MCF 10A (cell line): Measurements from ENCODE around the gene ANKRD11. TPM values are rescaled to one million over a fixed set of nuclear protein-coding genes. Genes with fewer than 3 reads are reported as not detected.
A peak's percentile ranks its signal among the peaks of the same experiment; 100 is the strongest.

ENCODE experiments used
- BruUV-seq: library from RNA; stranded (reverse); fragments of 400-500 nt; replicated peaks from 2 replicates; lab custom pipeline; 2021; lab: Mats Ljungman, UMichigan
- CTCF ChIA-PET: fragments of 300-600 bp; sonication (Branson Sonifier 250); formaldehyde crosslinking; extraction: SDS; loops from one replicate; lab custom pipeline; 2021; ENCODE audit warnings: antibody characterized with exemption, inconsistent platforms; lab: Yijun Ruan, JAX
- POLR2A ChIA-PET: fragments of 300-600, 350-650 bp; sonication (Branson Sonifier 250); formaldehyde crosslinking; extraction: SDS; loops from one replicate; lab custom pipeline; 2020; ENCODE audit warnings: antibody characterized with exemption, inconsistent platforms; lab: Yijun Ruan, JAX
- DNase-seq: peaks from one replicate; pipeline ENCODE4 v3.0.0-alpha.2; 2018; ENCODE audit not compliant: unreplicated experiment
- H3K27ac Mint-ChIP-seq: one replicate; pipeline ENCODE4 v1.8.0; 2022; ENCODE audit warnings: mild to moderate bottlenecking, low read depth, mixed read lengths; ENCODE audit not compliant: unreplicated experiment
- H3K27me3 Mint-ChIP-seq: one replicate; pipeline ENCODE4 v1.8.0; 2022; ENCODE audit warnings: mixed read lengths; ENCODE audit not compliant: insufficient read depth, unreplicated experiment
- H3K36me3 Mint-ChIP-seq: one replicate; pipeline ENCODE4 v1.8.0; 2022; ENCODE audit warnings: mild to moderate bottlenecking, moderate library complexity, mixed read lengths; ENCODE audit not compliant: insufficient read depth, unreplicated experiment
- H3K4me1 Mint-ChIP-seq: one replicate; pipeline ENCODE4 v1.8.0; 2022; ENCODE audit warnings: mixed read lengths; ENCODE audit not compliant: insufficient read depth, unreplicated experiment
- H3K4me3 Mint-ChIP-seq: one replicate; pipeline ENCODE4 v1.8.0; 2022; ENCODE audit warnings: mild to moderate bottlenecking, moderate library complexity, mixed read lengths; ENCODE audit not compliant: unreplicated experiment
- H3K9me3 Mint-ChIP-seq: one replicate; pipeline ENCODE4 v1.8.0; 2022; ENCODE audit warnings: mixed read lengths; ENCODE audit not compliant: unreplicated experiment
- intact Hi-C: fragments of 100-400 bp; cut with micrococcal nuclease; formaldehyde crosslinking; loops from 2 replicates; pipeline ENCODE4 v1.14.1; 2022
- total RNA-seq: library from RNA; stranded (reverse); gene quantifications from 2 replicates; pipeline ENCODE4 v1.2.3, GENCODE V29; 2022
- TF ChIP-seq, protein P1 (sequence below): fragments of 200-600 bp; IDR thresholded peaks from one replicate; pipeline ENCODE4 v1.8.0; 2022; ENCODE audit warnings: antibody characterized with exemption, mild to moderate bottlenecking; ENCODE audit not compliant: unreplicated experiment

ANKRD11 gene
- total RNA-seq, 1 experiment from 2014 or later, result 237 TPM

DNA sequence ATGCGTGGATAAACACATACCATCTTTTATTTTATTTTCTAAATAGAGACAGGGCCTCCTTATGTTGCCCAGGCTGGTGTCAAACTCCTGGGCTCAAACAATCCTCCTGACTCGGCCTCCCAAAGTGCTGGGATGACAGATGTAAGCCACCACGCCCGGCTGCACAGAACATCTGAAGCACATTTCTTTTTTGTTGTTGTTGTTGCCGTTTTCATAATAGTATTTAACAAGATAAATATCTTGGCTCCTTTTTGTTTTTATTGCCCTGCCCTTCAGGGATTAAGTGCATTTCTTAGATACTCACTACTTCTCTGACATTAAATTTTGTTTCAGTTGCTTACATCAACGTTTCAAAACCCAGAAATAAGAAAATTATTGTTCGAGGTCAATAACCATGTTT is 37.4 kb downstream of the ANKRD11 start:
- no peak overlapping the region for H3K4me3 Mint-ChIP-seq
- H3K9me3 Mint-ChIP-seq, result no peaks in the 10 kb centered on the region
- TF ChIP-seq, protein P1, sequence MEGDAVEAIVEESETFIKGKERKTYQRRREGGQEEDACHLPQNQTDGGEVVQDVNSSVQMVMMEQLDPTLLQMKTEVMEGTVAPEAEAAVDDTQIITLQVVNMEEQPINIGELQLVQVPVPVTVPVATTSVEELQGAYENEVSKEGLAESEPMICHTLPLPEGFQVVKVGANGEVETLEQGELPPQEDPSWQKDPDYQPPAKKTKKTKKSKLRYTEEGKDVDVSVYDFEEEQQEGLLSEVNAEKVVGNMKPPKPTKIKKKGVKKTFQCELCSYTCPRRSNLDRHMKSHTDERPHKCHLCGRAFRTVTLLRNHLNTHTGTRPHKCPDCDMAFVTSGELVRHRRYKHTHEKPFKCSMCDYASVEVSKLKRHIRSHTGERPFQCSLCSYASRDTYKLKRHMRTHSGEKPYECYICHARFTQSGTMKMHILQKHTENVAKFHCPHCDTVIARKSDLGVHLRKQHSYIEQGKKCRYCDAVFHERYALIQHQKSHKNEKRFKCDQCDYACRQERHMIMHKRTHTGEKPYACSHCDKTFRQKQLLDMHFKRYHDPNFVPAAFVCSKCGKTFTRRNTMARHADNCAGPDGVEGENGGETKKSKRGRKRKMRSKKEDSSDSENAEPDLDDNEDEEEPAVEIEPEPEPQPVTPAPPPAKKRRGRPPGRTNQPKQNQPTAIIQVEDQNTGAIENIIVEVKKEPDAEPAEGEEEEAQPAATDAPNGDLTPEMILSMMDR, result no peak
- H3K27ac Mint-ChIP-seq, result peak overlapping the region; percentile 57
- no peaks in the 10 kb centered on the region for H3K27me3 Mint-ChIP-seq
- no peak for DNase-seq
- BruUV-seq, result TSS peak; percentile 10
- peaks cover 30% of the 10 kb centered on the region for H3K4me1 Mint-ChIP-seq
- intact Hi-C loops, result no loop called here
- CTCF ChIA-PET, result interaction anchor here (0.6 to 1.2 kb wide), 2 partner anchors 10 to 384 kb away, joined by 3 read pairs; no protein-coding TSS in a partner anchor
- POLR2A ChIA-PET, result interaction anchor here (0.8 to 1.6 kb wide), 2 partner anchors 10 kb away, joined by 3 to 10 read pairs; no protein-coding TSS in a partner anchor
- peaks cover 16% of the 10 kb centered on the region for H3K36me3 Mint-ChIP-seq

DNA sequence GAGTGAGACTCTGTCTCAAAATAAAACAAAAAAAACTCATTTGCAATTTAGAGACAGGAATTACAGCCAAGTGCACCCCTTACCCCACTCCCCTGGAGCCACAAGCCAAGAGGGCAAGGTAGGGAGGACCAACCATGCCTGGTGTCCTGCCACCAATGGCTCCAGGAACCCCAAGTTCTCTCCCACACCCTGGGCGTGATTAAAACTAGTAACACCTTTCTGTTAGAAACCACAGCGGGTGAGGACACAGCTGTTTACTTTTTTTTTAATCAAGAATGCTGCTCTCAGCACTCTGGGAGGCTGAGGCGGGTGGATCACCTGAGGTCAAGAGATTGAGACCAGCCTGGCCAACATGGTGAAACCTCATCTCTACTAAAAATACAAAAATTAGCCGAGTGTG is 38.1 kb downstream of the ANKRD11 start:
- ChIA-PET POLR2A (interaction anchor here (0.9 to 3.3 kb wide), 4 partner anchors 9 to 235 kb away, joined by 3 to 11 read pairs (median 7); partner anchors contain the start of gene ZNF778), CTCF (interaction anchor here (1.2 kb wide), 1 partner anchor 9 kb away, joined by 3 read pairs; no protein-coding TSS in a partner anchor)
- Mint-ChIP-seq H3K9me3 (no peaks in the 10 kb centered on the region), H3K27ac (no peak overlapping the region), H3K4me1 (peaks cover 34% of the 10 kb centered on the region), H3K4me3 (no peak overlapping the region), H3K36me3 (peaks cover 10% of the 10 kb centered on the region), H3K27me3 (no peaks in the 10 kb centered on the region)
- intact Hi-C loops, result no loop called here
- TF ChIP-seq, protein P1, result no peak
- no peak for DNase-seq
- no TSS peak for BruUV-seq

DNA sequence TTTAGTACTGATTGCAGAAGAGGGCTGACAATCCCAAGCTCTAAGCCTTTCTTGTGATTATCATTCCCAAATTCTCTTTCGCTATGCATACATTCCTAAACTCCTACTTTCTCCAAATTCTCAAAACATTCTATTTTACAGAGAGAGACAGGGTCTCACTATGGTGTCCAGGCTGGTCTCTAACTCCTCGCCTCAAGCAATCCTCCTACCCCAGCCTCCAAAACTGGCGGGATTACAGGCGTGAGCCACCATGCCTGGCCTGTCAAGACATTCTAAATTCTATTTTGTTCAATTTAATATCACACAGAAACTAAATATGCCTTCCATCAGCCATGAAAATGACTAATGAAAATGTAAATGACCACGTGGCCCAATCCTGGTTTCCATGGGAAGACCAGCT is 39.8 kb downstream of the ANKRD11 start:
- Mint-ChIP-seq H3K9me3 (no peaks in the 10 kb centered on the region), H3K4me1 (peaks cover 37% of the 10 kb centered on the region), H3K27me3 (no peaks in the 10 kb centered on the region)

DNA sequence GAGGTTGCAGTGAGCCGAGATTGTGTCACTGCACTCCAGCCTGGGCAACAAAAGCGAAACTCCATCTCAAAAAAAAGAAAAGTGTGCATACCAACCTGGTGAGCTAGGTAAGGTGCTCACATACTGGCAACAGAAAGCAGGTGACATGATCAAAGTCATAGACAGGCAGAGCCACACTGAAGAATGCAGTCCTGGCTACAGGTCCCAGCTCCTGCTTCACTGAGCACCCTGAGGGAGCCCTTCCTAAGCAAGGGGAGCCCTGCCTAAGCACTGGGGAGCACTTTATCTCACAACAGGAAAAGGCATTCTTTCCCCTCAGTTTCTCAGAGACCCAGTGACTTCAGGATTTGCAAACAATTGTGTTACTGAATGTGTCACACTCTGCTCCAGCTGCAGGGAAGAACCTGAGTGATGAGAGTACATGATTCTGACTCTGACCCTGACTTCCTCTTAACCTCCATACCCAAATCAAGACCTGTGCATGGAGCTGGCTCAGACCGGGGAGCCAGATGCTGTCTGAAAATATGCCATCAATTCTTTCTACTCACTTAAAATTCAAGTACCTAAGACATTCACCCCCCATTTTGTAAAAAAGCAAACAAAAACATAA is 40.5 kb downstream of the ANKRD11 start:
- Mint-ChIP-seq H3K27ac (no peak overlapping the region), H3K9me3 (no peaks in the 10 kb centered on the region), H3K36me3 (no peaks in the 10 kb centered on the region), H3K4me1 (peaks cover 37% of the 10 kb centered on the region), H3K27me3 (no peaks in the 10 kb centered on the region), H3K4me3 (no peak overlapping the region)
- no TSS peak for BruUV-seq
- no peak for DNase-seq
- ChIA-PET CTCF (interaction anchor here (1.0 kb wide), 1 partner anchor 161 kb away, joined by 3 read pairs; no protein-coding TSS in a partner anchor), POLR2A (interaction anchor here (0.7 to 3.3 kb wide), 6 partner anchors 9 to 847 kb away, joined by 3 to 11 read pairs (median 4); no protein-coding TSS in a partner anchor)
- TF ChIP-seq, protein P1, result no peak
- intact Hi-C loops, result no loop called here

More for the DNA sequence above, 39.8 kb downstream of the ANKRD11 start:
- no TSS peak for BruUV-seq
- CTCF ChIA-PET, result interaction anchor here (1.0 kb wide), 1 partner anchor 162 kb away, joined by 3 read pairs; no protein-coding TSS in a partner anchor
- no peak for DNase-seq
- Mint-ChIP-seq H3K4me3 (no peak overlapping the region), H3K27ac (no peak overlapping the region), H3K36me3 (peaks cover 5% of the 10 kb centered on the region)
- POLR2A ChIA-PET, result interaction anchor here (1.0 to 3.3 kb wide), 4 partner anchors 8 to 29 kb away, joined by 3 to 11 read pairs (median 5); no protein-coding TSS in a partner anchor
- TF ChIP-seq, protein P1, result no peak
- intact Hi-C loops, result no loop called here
